WERI-Rb-1 (cell line): ENCODE data around the gene MKX.

Experiments
- DNase-seq: peaks from one replicate; pipeline ENCODE4 v3.0.0-alpha.2; 2020
- H3K27ac ChIP-seq: fragments of 250-450 bp; sonication (Bioruptor Pico); 2 replicates; pipeline ENCODE4 v1.5.1; 2020; ENCODE audit warnings: mild to moderate bottlenecking, moderate library complexity
- H3K27me3 ChIP-seq: fragments of 250-450 bp; sonication (Bioruptor Pico); 2 replicates; pipeline ENCODE4 v1.5.1; 2021; ENCODE audit warnings: mild to moderate bottlenecking, low read depth, moderate library complexity; ENCODE audit not compliant: insufficient read depth, severe bottlenecking
- H3K36me3 ChIP-seq: fragments of 250-450 bp; sonication (Bioruptor Pico); 2 replicates; pipeline ENCODE4 v1.5.1; 2020; ENCODE audit warnings: mild to moderate bottlenecking, moderate library complexity
- H3K4me3 ChIP-seq: 2 replicates; pipeline ENCODE4 v1.5.1; 2011; ENCODE audit warnings: low read depth, mild to moderate bottlenecking, control low read depth, low read length
- H3K9me3 ChIP-seq: fragments of 250-450 bp; sonication (Bioruptor Pico); 2 replicates; pipeline ENCODE4 v1.5.1; 2021; ENCODE audit warnings: mild to moderate bottlenecking, moderate library complexity; ENCODE audit not compliant: severe bottlenecking
- CTCF ChIP-seq: IDR thresholded peaks from 2 replicates; pipeline ENCODE4 v1.5.1; 2011; ENCODE audit warnings: low read depth, mild to moderate bottlenecking, control low read depth, inconsistent platforms, low read length

MKX gene

GRCh38 chr10:27695706-27696105 is 49.9 kb downstream of the MKX start:
- Histone ChIP-seq H3K4me3 (no peak overlapping the region), H3K27me3 (no peaks in the 10 kb centered on the region), H3K9me3 (no peaks in the 10 kb centered on the region), H3K36me3 (no peaks in the 10 kb centered on the region), H3K27ac (no peak overlapping the region)
- no peak for DNase-seq
- no peak for TF ChIP-seq CTCF

GRCh38 chr10:27695088-27695487 is 50.5 kb downstream of the MKX start:
- DNase-seq: no peak
- H3K27me3 ChIP-seq: no peaks in the 10 kb centered on the region
- H3K27ac ChIP-seq: no peak overlapping the region
- no peaks in the 10 kb centered on the region for H3K36me3 ChIP-seq
- no peak overlapping the region for H3K4me3 ChIP-seq
- no peak for TF ChIP-seq CTCF
- H3K9me3 ChIP-seq: no peaks in the 10 kb centered on the region

DNA sequence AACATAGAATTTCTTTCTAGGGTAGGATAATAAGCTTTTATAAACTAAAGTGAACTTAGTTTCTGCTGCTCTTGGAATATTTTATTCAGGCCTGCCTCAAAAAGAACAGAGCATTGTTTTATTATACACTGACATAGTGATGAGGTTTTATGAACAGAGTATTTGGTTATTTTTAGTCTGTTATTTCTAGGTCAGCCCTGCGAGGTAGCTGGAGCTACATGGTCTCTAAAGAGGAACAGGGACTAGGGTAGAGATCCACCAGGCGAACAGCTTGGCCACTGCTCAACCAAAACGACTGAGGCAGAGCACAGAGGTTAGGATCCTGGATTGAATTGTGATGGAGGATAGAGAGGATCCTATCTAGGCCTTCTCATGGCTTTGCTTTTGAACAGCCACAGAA is 53.0 kb downstream of the MKX start:
- TF ChIP-seq CTCF: no peak
- H3K4me3 ChIP-seq: no peak overlapping the region
- no peaks in the 10 kb centered on the region for H3K9me3 ChIP-seq
- H3K27ac ChIP-seq: no peak overlapping the region
- H3K27me3 ChIP-seq: no peaks in the 10 kb centered on the region
- H3K36me3 ChIP-seq: no peaks in the 10 kb centered on the region
- no peak for DNase-seq

DNA sequence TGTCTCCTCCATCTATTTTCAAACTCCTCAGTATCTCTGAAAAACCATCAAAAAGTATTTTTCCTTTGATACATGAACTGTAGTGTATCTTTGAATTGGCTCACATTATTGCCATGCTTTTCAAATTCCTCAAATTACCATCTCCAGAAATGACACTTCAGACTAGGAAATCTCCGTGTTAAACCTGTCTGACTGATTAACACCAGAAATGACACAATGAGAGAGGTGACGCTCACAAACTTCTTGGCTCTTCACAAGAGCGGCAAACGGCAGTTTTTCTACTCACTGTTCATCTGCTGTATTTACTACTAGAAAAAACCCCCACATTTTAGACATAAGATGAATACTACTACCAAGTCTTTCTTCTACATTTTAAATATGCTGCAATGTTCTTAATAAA is 56.6 kb downstream of the MKX start:
- no peaks in the 10 kb centered on the region for H3K9me3 ChIP-seq
- H3K27ac ChIP-seq: no peak overlapping the region
- TF ChIP-seq CTCF: no peak
- H3K27me3 ChIP-seq: no peaks in the 10 kb centered on the region
- no peak overlapping the region for H3K4me3 ChIP-seq
- H3K36me3 ChIP-seq: no peaks in the 10 kb centered on the region
- DNase-seq: no peak

- Histone ChIP-seq H3K27me3 (no peaks in the 10 kb centered on the region), H3K4me3 (no peak overlapping the region), H3K36me3 (no peaks in the 10 kb centered on the region), H3K27ac (no peak overlapping the region), H3K9me3 (no peaks in the 10 kb centered on the region)
- DNase-seq: no peak
- no peak for TF ChIP-seq CTCF
Measured at GRCh38 chr10:27688276-27688675, 57.3 kb downstream of the MKX start.

DNA sequence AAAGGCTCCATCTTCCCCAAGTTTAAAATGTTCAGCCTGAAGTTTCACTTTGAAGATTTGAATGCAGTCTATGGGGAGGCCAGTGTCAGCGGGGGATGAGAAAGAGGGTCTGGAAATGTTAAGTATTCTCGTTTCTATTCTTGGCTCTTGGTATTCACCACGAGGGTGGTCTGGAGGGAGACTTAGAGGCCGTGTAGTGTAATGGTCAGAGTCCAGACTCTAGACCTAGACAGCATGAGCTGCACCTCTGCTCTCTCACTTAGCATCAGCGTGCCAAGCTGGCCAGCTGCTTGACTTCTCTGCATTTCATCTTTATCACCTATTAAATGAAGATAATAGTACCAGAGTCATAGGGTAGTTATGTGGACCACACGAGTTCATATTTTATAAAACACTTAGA is 57.9 kb downstream of the MKX start:
- no peak overlapping the region for H3K27ac ChIP-seq
- TF ChIP-seq CTCF: no peak
- H3K4me3 ChIP-seq: no peak overlapping the region

More for the DNA sequence above, 57.9 kb downstream of the MKX start:
- Histone ChIP-seq H3K27me3 (no peaks in the 10 kb centered on the region), H3K36me3 (no peaks in the 10 kb centered on the region), H3K9me3 (no peaks in the 10 kb centered on the region)
- DNase-seq: no peak
